GM23338 (cell line): ENCODE measurements around the gene SLC23A1. TPM values are rescaled to one million over a fixed set of nuclear protein-coding genes. Genes with fewer than 3 reads are reported as not detected.

Experiments
- EZH2 ChIP-seq: fragments of 200-600 bp; sonication (generic); IDR thresholded peaks from one replicate; pipeline ENCODE4 v1.8.0; 2017; ENCODE audit warnings: antibody characterized with exemption, mild to moderate bottlenecking, low read depth; ENCODE audit not compliant: unreplicated experiment
- EZH2phosphoT487 ChIP-seq: fragments of 200-600 bp; sonication (generic); IDR thresholded peaks from one replicate; pipeline ENCODE4 v1.8.1; 2018; ENCODE audit warnings: antibody characterized with exemption; ENCODE audit not compliant: unreplicated experiment
- REST ChIP-seq: IDR thresholded peaks from one replicate; pipeline ENCODE4 v1.6.1; 2018; ENCODE audit warnings: antibody characterized with exemption; ENCODE audit not compliant: unreplicated experiment
- STAT1 ChIP-seq: IDR thresholded peaks from one replicate; pipeline ENCODE4 v1.6.1; 2016; ENCODE audit warnings: antibody characterized with exemption; ENCODE audit not compliant: unreplicated experiment
- ZNF114 ChIP-seq: fragments of 250-450 bp; sonication (Bioruptor Pico); IDR thresholded peaks from 2 replicates; pipeline ENCODE4 v1.5.0; 2020; ENCODE audit warnings: mild to moderate bottlenecking, moderate library complexity
- ZNF331 ChIP-seq: fragments of 250-450 bp; sonication (Bioruptor Pico); IDR thresholded peaks from 2 replicates; pipeline ENCODE4 v1.5.0; 2020; ENCODE audit warnings: low read depth, mild to moderate bottlenecking, moderate library complexity
- ZNF462 ChIP-seq: fragments of 250-450 bp; sonication (Bioruptor Pico); IDR thresholded peaks from 2 replicates; pipeline ENCODE4 v1.5.0; 2020; ENCODE audit warnings: mild to moderate bottlenecking, moderate library complexity
- polyA plus RNA-seq: library from polyadenylated mRNA; unstranded; fragments of >200 nt; fragmentation: Nextera tagmentation; extraction: Ambion mirVana; gene quantifications from 2 replicates; pipeline ENCODE4 v1.2.1, GENCODE V29; 2016
- total RNA-seq: library from RNA; depleted of rRNA; stranded (reverse); fragments of >200 nt; shearing (Covaris generic); gene quantifications from 2 replicates; pipeline ENCODE4 v1.2.3, GENCODE V29; 2014

Gene SLC23A1
- total and polyA plus RNA-seq, 2 experiments from 2014 or later: 0.29 TPM; not detected in 1

DNA sequence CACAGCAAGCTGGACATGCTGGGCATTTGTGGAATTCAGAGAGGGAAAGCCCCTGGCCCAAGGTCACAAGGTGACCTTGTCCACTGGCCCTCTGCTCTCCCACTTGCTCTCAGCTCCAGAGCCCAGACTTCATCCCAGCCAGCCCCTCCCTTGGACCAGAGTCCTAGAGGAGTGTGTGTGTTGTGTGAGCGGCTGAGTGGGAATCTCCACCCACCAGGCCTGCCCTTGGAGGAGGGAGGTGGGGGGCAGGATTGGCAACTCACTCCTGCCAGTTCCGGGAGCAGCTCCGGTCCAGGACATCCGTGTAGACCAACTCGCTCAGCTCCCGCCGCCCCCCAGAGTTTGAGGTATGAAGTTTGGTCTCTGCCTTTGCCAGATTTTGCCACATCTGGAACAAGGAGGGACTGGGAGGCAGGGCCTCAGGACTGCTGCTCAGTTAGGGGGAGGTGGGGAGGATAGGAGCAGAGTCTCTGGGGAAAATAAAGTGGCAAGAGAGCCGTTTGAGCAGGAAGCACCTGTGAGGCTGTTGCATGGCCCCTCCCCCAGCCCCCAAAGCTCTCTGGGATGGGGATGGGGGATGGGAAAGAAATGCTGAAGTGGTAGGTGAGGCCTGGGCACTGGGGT, 5.2 kb upstream of the SLC23A1 start (continued):
- TF ChIP-seq ZNF462 (CRISPR knock-in tag) (no peak), EZH2phosphoT487 (no peak), REST (no peak), ZNF331 (CRISPR knock-in tag) (no peak), EZH2 (no peak), ZNF114 (CRISPR knock-in tag) (no peak), STAT1 (no peak)
